ENCODE data around the gene LATS1.

GRCh38 chr6:149628875-149629510 lies 88.9 kb downstream of the LATS1 start:
- TF ChIP-seq CTCF (IDR thresholded peaks at IDR 0.05) (no peak), EP300 (IDR thresholded peaks at IDR 0.05) (no peak), POLR2A (IDR thresholded peaks at IDR 0.05) (no peak), POLR2AphosphoS5 (IDR thresholded peaks at IDR 0.05) (no peak)
